GM12891 (cell line): ENCODE results near the gene SMOC2.

Experiments
- POLR2A ChIP-seq: IDR thresholded peaks from 2 replicates; pipeline ENCODE4 v1.6.1; 2011; ENCODE audit warnings: low read depth, low read length, control low read depth
- POLR2AphosphoS5 ChIP-seq: IDR thresholded peaks from 2 replicates; pipeline ENCODE4 v1.6.1; 2011; ENCODE audit warnings: low read depth, low read length, control low read depth

- TF ChIP-seq POLR2A (no peak), POLR2AphosphoS5 (no peak)
Measured at GRCh38 chr6:168706471-168707177, 265.6 kb downstream of the SMOC2 start.
